ENCODE results near the gene UGT1A7. TPM values are rescaled to one million over a fixed set of nuclear protein-coding genes. Genes with fewer than 3 reads are reported as not detected.
"Not testable (repeated sequence)": the region's sequence is repeated elsewhere in the genome, so short reads cannot be mapped to it uniquely, and the experiment has no call there.

UGT1A7 gene
- total RNA-seq, 3 donors from 2014 or later (not counting 1 experiment from before 2014, with no cell fraction given), result not detected

DNA sequence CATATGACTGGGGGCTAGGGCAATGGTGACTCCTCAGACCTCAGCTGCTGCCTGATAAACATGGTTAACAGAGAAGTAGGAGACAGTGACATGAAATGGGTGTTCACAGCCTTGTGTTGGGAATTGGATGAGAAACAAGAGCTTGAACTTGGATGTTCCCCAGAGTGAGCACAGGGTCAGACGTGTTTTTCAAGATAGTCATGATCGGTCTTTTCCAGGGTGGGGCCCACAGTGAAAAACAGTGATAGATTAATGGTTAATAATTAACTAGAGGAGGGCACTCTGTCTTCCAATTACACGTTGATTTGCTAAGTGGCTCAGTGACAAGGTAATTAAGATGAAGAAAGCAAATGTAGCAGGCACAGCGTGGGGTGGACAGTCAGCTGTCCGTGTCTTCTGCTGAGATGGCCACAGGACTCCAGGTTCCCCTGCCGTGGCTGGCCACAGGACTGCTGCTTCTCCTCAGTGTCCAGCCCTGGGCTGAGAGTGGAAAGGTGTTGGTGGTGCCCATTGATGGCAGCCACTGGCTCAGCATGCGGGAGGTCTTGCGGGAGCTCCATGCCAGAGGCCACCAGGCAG lies 47.1 kb downstream of the UGT1A7 start, which contains the start of gene UGT1A3:
UGT1A3 (plus strand) TSS at position 320 of the 579 bp plus-strand sequence; CDS start at position 405, 85 bp downstream.
- intact Hi-C loops (cut with micrococcal nuclease), result no loop called here
- Histone ChIP-seq H3K4me3 (ENCODE audit: low read length) (no peak within 1 kb of the TSS), H3K27ac (ENCODE audit: low read length) (no peak within 1 kb of the TSS), H3K9me3 (ENCODE audit: control insufficient read depth, insufficient read depth, low read length) (no peaks in the 10 kb centered on the region), H3K36me3 (ENCODE audit: control insufficient read depth, insufficient read depth, low read length) (no peaks in the 10 kb centered on the region), H3K4me1 (ENCODE audit: control insufficient read depth, insufficient read depth, low read length) (no peaks in the 10 kb centered on the region), H3K27me3 (ENCODE audit: control insufficient read depth, insufficient read depth, low read length) (no peaks in the 10 kb centered on the region)
- DNase-seq (no peak), ATAC-seq (no peak)
- WGBS (ENCODE audit: insufficient coverage), result 87% methylated on average over 8 of the region's 8 CpGs
- TF ChIP-seq, protein P1, sequence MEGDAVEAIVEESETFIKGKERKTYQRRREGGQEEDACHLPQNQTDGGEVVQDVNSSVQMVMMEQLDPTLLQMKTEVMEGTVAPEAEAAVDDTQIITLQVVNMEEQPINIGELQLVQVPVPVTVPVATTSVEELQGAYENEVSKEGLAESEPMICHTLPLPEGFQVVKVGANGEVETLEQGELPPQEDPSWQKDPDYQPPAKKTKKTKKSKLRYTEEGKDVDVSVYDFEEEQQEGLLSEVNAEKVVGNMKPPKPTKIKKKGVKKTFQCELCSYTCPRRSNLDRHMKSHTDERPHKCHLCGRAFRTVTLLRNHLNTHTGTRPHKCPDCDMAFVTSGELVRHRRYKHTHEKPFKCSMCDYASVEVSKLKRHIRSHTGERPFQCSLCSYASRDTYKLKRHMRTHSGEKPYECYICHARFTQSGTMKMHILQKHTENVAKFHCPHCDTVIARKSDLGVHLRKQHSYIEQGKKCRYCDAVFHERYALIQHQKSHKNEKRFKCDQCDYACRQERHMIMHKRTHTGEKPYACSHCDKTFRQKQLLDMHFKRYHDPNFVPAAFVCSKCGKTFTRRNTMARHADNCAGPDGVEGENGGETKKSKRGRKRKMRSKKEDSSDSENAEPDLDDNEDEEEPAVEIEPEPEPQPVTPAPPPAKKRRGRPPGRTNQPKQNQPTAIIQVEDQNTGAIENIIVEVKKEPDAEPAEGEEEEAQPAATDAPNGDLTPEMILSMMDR (IDR thresholded peaks at IDR 0.05), result no peak
- no peaks in the 10 kb centered on the region for H3K9me3 Mint-ChIP-seq
- H3K4me3 Mint-ChIP-seq, result no peak within 1 kb of the TSS
- no peaks in the 10 kb centered on the region for H3K36me3 Mint-ChIP-seq
- H3K27me3 Mint-ChIP-seq (ENCODE audit: low read depth in 2 of 2), result peaks cover 22 to 52% of the 10 kb centered on the region in 2 donors
- no peaks in the 10 kb centered on the region for H3K4me1 Mint-ChIP-seq
- H3K27ac Mint-ChIP-seq, result no peak within 1 kb of the TSS

DNA sequence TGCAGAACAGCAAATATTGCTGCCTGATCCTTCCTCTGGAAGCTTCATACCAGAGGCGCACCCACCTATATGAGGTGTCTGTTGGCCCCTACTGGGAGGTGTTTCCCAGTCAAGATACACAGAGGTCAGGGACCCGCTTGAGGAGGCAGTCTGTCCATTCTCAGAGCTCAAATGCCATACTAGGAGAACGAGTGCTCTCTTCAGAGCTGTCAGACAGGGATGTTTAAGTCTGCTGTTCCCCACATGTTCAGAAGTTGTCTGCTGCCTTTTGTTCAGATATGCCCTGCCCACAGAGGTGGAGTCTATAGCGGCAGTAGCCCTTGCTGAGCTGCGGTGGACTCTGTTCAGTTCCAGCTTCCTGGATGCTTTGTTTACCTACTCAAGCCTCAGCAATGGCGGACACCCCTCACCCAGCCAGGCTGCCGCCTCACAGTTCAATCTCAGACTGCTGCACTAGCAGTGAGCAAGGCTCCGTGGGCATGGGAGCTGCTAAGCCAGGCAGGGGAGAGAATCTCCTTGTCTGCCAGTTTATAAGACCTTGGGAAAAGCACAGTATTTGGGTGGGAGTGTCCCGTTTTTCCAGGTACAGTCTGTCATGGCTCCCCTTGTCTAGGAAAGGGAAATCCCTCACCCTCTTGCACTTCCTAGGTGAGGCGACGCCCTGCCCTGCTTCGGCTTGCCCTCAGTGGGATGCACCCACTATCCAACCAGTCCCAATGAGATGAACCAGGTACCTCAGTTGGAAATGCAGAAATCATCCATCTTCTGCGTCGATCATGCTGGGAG lies 55.4 kb downstream of the UGT1A7 start:
- H3K9me3 ChIP-seq (ENCODE audit: control insufficient read depth, insufficient read depth, low read length); H3K36me3 ChIP-seq (ENCODE audit: control insufficient read depth, insufficient read depth, low read length); ATAC-seq; H3K4me3 ChIP-seq (ENCODE audit: low read length); H3K27me3 ChIP-seq (ENCODE audit: control insufficient read depth, insufficient read depth, low read length); H3K4me1 Mint-ChIP-seq; H3K36me3 Mint-ChIP-seq; H3K27ac ChIP-seq (ENCODE audit: low read length); H3K27ac Mint-ChIP-seq; H3K9me3 Mint-ChIP-seq; H3K4me3 Mint-ChIP-seq; DNase-seq; intact Hi-C loops (cut with micrococcal nuclease); H3K4me1 ChIP-seq (ENCODE audit: control insufficient read depth, insufficient read depth, low read length): not testable (repeated sequence)
- WGBS (ENCODE audit: insufficient coverage), result 90% methylated on average over 13 of the region's 14 CpGs
- peaks cover 39 to 42% of the 10 kb centered on the region in 2 donors for H3K27me3 Mint-ChIP-seq (ENCODE audit: low read depth in 2 of 2)

DNA sequence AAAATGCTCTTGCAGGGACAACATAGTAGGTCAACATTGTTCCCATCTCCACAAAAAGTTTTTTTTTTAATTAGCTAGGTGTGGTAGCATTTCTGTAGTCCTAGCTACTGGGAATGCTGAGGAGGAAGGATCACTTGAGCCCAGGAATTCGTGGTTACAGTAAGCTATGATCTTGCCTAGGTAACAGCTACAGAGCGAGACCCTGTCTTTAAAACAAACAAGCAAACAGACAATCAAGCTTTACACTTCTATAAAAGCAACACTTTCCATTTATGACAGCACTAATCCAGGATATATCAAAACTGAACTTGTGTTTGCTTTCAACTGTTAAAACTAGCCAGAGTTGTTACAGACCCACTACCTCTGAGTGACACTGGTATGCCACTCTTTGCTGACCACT lies 59.2 kb downstream of the UGT1A7 start:
- Mint-ChIP-seq H3K27ac (no peak overlapping the region), H3K4me3 (no peak overlapping the region), H3K4me1 (no peaks in the 10 kb centered on the region), H3K27me3 (ENCODE audit: low read depth in 2 of 2) (peaks cover 30 to 36% of the 10 kb centered on the region in 2 donors), H3K9me3 (no peaks in the 10 kb centered on the region), H3K36me3 (no peaks in the 10 kb centered on the region)
- ATAC-seq (no peak), DNase-seq (no peak)
- no peaks in the 10 kb centered on the region for H3K36me3 ChIP-seq (ENCODE audit: control insufficient read depth, insufficient read depth, low read length)
- no peaks in the 10 kb centered on the region for H3K27me3 ChIP-seq (ENCODE audit: control insufficient read depth, insufficient read depth, low read length)
- no peak overlapping the region for H3K4me3 ChIP-seq (ENCODE audit: low read length)
- TF ChIP-seq, protein P1 (IDR thresholded peaks at IDR 0.05), result no peak
- intact Hi-C loops (cut with micrococcal nuclease), result no loop called here
- no peak overlapping the region for H3K27ac ChIP-seq (ENCODE audit: low read length)
- no peaks in the 10 kb centered on the region for H3K4me1 ChIP-seq (ENCODE audit: control insufficient read depth, insufficient read depth, low read length)
- 52% methylated on average over 2 of the region's 2 CpGs for WGBS (ENCODE audit: insufficient coverage)
- no peaks in the 10 kb centered on the region for H3K9me3 ChIP-seq (ENCODE audit: control insufficient read depth, insufficient read depth, low read length)

DNA sequence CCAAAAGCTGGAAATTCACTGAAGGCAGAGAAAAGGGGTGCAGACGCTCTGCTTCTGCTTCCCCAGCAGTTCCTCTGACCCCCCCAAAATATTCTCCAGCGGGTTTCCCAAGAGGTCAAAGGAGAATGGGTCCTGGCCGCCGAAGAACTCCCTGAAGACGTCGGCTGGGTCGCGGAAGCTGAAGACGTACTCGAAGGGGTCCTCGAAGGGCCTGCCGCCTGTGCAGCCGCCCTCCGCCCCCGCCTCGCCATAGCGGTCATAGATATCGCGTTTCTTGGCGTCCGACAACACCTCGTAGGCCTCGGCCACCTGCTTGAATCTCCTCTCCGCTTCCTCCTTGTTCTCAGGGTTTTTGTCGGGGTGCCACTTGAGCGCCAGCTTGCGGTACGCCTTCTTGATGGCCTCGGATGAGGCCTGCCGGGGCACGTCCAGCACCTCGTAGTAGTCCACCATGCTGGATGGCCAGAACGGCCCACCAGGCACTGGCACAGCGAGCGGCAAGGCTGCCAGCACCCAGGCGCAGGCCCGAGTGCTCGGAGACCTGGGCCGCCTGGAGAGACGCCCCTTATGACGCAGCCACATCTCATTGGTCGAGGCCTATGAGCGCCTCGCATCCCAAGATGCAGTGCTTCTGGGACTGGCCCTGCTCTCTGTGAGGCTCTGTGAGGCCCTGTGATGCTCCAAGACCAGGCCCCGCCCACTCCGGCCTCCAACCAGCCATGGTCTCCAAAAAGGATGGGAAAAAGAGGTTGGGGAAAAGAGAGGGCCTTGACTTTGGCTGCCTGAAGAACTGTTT lies 62.0 kb downstream of the UGT1A7 start:
- ATAC-seq, result no peak
- Histone ChIP-seq H3K36me3 (ENCODE audit: control insufficient read depth, insufficient read depth, low read length) (no peaks in the 10 kb centered on the region), H3K4me3 (ENCODE audit: low read length) (no peak overlapping the region), H3K4me1 (ENCODE audit: control insufficient read depth, insufficient read depth, low read length) (no peaks in the 10 kb centered on the region), H3K27me3 (ENCODE audit: control insufficient read depth, insufficient read depth, low read length) (no peaks in the 10 kb centered on the region), H3K9me3 (ENCODE audit: control insufficient read depth, insufficient read depth, low read length) (no peaks in the 10 kb centered on the region), H3K27ac (ENCODE audit: low read length) (no peak overlapping the region)
- H3K27me3 Mint-ChIP-seq (ENCODE audit: low read depth in 2 of 2), result peaks cover 24 to 46% of the 10 kb centered on the region in 2 donors
- no peaks in the 10 kb centered on the region for H3K4me1 Mint-ChIP-seq
- H3K4me3 Mint-ChIP-seq, result no peak overlapping the region
- H3K27ac Mint-ChIP-seq, result no peak overlapping the region
- 94% methylated on average over 43 of the region's 46 CpGs for WGBS (ENCODE audit: insufficient coverage)
- intact Hi-C loops (cut with micrococcal nuclease), result no loop called here
- H3K9me3 Mint-ChIP-seq, result no peaks in the 10 kb centered on the region
- H3K36me3 Mint-ChIP-seq, result no peaks in the 10 kb centered on the region
- TF ChIP-seq, protein P1 (IDR thresholded peaks at IDR 0.05), result no peak
- DNase-seq, result no peak
